Esophagus muscularis mucosa (tissue), 4 donors: ENCODE results near the gene ERICH6.

Experiments used
- EP300 ChIP-seq: sonication (generic); formaldehyde crosslinking; IDR thresholded peaks from one replicate; pipeline ENCODE4 v1.6.1; 2017; ENCODE audit warnings: antibody characterized with exemption
- POLR2A ChIP-seq: fragments of 450-650 bp; IDR thresholded peaks from one replicate; pipeline ENCODE4 v1.6.1; 2017; ENCODE audit warnings: antibody characterized with exemption, moderate library complexity, mild to moderate bottlenecking, low read depth
- TF ChIP-seq, protein P1 (sequence below), 3 experiments: fragments of 200-600 bp in 2 of 3; fragments of 450-650 bp in 1 of 3; sonication (generic) in 2 of 3; IDR thresholded peaks; one replicate each; pipeline ENCODE4 v1.5.1; 2017 to 2019; ENCODE audit warnings: antibody characterized with exemption in 3 of 3, mild to moderate bottlenecking in 2 of 3, moderate library complexity in 1 of 3

DNA sequence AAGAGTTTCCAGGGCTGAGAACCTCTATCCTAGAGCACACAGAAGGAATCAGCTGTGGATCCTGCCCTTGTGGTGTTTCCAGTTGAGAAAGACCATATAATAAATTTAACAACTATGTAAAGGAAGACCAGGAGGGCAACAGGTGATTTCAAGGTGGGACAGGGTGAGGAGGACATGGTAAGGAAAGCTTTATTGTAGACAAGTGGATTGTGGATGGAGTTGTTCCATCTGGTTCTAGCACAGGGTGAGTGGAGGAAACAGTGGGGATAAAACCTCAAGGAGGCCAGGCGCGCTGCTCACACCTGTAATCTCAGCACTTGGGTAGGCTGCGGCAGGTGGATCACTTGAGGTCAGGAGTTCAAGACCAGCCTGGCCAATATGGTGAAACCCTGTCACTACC, 42.1 kb upstream of the ERICH6 start:
- TF ChIP-seq, protein P1, sequence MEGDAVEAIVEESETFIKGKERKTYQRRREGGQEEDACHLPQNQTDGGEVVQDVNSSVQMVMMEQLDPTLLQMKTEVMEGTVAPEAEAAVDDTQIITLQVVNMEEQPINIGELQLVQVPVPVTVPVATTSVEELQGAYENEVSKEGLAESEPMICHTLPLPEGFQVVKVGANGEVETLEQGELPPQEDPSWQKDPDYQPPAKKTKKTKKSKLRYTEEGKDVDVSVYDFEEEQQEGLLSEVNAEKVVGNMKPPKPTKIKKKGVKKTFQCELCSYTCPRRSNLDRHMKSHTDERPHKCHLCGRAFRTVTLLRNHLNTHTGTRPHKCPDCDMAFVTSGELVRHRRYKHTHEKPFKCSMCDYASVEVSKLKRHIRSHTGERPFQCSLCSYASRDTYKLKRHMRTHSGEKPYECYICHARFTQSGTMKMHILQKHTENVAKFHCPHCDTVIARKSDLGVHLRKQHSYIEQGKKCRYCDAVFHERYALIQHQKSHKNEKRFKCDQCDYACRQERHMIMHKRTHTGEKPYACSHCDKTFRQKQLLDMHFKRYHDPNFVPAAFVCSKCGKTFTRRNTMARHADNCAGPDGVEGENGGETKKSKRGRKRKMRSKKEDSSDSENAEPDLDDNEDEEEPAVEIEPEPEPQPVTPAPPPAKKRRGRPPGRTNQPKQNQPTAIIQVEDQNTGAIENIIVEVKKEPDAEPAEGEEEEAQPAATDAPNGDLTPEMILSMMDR (IDR thresholded peaks at IDR 0.05) = no peak
- TF ChIP-seq EP300 (no peak), POLR2A (no peak)
